GM10248 (cell line): ENCODE measurements around the gene PHACTR1.

Source experiments
- CTCF ChIA-PET: fragments of 300-600 bp; sonication (Branson Sonifier 250); formaldehyde crosslinking; extraction: SDS; loops from one replicate; lab custom pipeline; 2021; ENCODE audit warnings: antibody characterized with exemption; lab: Yijun Ruan, JAX
- POLR2A ChIA-PET: fragments of 350-650 bp; sonication (Branson Sonifier 250); formaldehyde crosslinking; extraction: SDS; loops from one replicate; lab custom pipeline; 2020; ENCODE audit warnings: antibody characterized with exemption; lab: Yijun Ruan, JAX
- DNase-seq: peaks from one replicate; pipeline ENCODE4 v3.0.0; 2012; ENCODE audit errors: extremely low spot score
- TF ChIP-seq, protein P1 (sequence below): IDR thresholded peaks from 2 replicates; pipeline ENCODE4 v1.5.1; 2012; ENCODE audit warnings: mild to moderate bottlenecking, low read depth; ENCODE audit errors: extremely low read depth, missing control alignments, control extremely low read depth

Gene PHACTR1

DNA sequence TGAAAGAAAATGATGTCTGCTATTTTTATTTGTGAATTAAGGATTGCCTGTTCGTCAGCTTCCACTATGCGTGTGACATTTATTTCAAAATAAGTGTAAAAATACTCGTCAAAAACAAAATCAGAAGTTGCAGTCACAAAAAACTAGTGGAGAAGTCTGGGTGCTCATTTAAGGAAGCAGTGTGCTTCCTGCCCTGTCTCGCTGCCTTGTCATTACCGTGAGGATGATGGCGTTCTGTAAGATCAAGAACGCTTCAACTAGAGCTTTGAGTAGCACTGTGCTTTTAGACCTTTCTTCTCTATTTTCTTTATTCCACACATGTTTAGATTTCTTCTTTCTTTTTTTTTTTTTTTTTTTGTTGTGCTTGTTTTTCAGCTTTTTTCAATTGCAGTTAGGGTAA is 424.8 kb downstream of the PHACTR1 start:
- DNase-seq: no peak
- ChIA-PET POLR2A (no interaction called here), CTCF (interaction anchor here (1.1 kb wide), 1 partner anchor 18 kb away, joined by 3 read pairs; no protein-coding TSS in a partner anchor)
- TF ChIP-seq, protein P1, sequence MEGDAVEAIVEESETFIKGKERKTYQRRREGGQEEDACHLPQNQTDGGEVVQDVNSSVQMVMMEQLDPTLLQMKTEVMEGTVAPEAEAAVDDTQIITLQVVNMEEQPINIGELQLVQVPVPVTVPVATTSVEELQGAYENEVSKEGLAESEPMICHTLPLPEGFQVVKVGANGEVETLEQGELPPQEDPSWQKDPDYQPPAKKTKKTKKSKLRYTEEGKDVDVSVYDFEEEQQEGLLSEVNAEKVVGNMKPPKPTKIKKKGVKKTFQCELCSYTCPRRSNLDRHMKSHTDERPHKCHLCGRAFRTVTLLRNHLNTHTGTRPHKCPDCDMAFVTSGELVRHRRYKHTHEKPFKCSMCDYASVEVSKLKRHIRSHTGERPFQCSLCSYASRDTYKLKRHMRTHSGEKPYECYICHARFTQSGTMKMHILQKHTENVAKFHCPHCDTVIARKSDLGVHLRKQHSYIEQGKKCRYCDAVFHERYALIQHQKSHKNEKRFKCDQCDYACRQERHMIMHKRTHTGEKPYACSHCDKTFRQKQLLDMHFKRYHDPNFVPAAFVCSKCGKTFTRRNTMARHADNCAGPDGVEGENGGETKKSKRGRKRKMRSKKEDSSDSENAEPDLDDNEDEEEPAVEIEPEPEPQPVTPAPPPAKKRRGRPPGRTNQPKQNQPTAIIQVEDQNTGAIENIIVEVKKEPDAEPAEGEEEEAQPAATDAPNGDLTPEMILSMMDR: no peak

DNA sequence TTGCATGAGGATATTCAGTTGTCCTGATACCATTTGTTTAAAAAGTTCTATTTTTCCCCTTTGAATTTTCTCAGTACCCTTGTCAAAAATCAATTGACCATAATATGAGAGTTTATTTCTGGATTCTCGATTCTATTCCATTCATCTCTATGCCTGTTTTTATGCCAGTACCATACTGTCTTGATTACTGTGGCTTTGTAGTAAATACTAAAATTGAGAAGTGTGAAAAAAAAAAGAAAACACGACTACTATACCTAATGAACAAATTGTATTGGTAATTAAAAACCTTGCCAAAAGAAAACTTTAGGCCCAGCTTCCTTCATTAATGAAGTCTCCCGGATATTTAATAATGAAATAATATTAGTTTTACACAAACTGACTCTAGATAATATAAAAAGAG is 426.0 kb downstream of the PHACTR1 start:
- CTCF ChIA-PET: no interaction called here
- DNase-seq: no peak
- POLR2A ChIA-PET: no interaction called here
- TF ChIP-seq, protein P1: no peak

DNA sequence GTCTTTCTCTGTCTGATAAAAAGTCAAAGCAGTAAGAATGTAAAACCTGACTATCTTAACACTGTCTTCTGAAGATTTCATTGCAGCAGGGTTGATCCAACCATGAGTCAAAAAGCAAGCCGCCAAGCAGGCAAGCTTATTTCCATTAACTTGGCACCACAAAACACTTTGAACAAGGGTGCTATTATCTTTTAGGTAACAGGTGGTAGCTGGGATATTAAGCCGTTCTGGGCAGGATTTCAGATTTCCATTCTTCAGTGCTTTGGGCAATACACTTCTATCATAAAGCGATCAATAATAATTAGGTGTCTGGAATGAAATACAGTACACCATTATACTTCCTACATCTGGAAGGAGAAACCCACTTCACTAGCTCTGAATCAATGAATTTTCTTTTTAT is 429.9 kb downstream of the PHACTR1 start:
- no peak for DNase-seq
- POLR2A ChIA-PET: no interaction called here
- CTCF ChIA-PET: interaction anchor here (0.9 to 1.3 kb wide), 3 partner anchors 8 to 28 kb away, joined by 3 read pairs; no protein-coding TSS in a partner anchor
- TF ChIP-seq, protein P1: no peak

DNA sequence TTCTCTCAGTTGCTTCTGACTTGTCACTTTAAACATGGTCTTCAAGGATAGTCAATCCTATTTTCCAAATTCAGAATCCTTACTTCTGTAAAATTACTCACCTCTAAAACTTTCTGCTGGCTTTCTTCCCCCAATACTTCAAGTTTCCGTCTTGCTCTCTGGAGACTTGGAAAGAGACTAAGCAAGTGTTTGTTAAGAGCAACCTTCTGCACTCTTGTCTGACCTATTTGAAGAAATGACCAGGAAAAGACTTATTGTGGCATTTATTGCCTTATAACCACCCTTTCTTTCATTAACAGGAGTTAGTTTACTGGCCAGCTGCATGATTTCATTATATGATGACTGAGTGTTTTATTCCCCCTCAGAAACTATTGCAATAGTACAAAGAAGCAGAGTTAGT is 430.8 kb downstream of the PHACTR1 start:
- ChIA-PET CTCF (no interaction called here), POLR2A (no interaction called here)

DNA sequence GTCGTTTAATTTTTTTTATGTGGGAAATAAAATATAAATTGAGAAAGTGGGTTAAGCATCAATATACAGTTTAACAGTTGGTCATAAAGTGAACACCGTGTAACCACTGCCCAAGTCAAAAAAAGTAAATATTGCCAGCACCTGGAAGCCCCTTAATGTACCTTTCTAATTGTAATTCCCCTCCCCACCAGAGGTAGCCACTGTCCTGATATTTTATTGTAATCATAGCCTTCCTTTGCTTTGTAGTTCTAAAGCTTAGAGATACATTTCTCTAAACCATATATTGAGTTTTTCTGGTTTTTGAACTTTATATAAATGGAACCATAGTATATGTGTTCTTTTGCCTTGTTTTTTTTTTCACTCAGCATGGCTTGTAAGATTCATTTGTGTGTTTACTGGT is 431.2 kb downstream of the PHACTR1 start:
- TF ChIP-seq, protein P1: no peak
- CTCF ChIA-PET: interaction anchor here (2.4 kb wide), 1 partner anchor 8 kb away, joined by 9 read pairs; no protein-coding TSS in a partner anchor
- POLR2A ChIA-PET: no interaction called here
- no peak for DNase-seq

More for the DNA sequence above, 430.8 kb downstream of the PHACTR1 start:
- no peak for DNase-seq
- TF ChIP-seq, protein P1: no peak

DNA sequence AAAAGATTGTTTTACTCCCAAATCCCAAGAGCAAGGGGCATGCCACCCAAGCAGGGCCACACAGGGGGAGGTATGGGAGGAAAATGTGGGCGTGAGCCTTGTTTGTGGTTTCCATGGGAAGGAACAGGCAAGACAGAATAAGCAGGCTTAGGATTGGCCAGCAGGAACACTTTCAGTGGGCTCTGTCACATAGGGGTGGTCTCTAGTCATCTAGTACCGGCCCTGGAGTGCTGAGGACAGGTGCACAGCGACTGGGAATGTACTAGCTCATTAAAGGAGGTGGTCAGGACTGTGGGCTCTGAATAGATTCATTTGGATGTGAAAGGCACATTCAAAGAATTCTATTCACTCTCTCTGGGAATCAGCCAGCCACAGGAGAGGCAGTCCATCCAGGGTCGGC is 436.2 kb downstream of the PHACTR1 start:
- TF ChIP-seq, protein P1: no peak
- ChIA-PET CTCF (no interaction called here), POLR2A (no interaction called here)
- no peak for DNase-seq

DNA sequence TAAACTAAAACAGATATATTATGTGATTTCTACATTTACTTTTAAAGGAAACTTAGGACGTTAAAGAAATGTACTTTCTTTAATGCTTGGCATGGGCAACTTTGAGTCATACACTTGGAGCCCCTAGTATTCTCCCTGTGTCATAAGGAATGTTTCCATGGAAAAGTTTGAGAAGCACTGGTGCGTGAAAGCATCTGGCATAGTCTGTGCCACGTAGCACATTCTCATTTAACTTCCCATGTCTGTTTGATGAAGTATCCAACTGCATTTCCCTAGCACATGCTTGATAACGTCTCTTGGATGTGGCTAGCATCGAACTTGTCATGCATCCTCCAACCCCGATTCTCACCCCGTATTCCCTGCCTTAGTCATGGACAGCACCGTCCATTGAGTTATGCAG is 439.8 kb downstream of the PHACTR1 start:
- TF ChIP-seq, protein P1: no peak
- ChIA-PET POLR2A (no interaction called here), CTCF (no interaction called here)
- no peak for DNase-seq
